ENCODE results near the gene BNIP1.

DNA sequence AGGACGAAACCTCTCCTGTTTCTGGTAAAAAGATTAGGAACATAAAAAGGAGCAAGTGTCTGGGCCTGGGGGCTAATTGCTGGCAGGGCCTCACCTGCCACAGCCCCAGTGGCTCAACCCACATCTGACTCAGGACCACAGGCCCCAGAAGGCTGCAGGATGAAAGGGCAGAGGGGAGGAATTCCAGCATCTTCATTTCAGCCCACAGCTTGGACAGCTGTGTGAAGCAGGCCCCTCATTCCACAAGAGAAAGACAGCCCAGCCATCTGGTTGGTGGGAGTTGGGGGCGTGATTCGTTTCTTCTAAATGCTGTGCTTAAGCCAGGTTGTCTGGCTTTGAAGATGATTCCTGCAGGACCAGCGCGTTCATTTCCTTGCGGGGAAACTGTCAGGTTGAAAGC is 61.6 kb downstream of the BNIP1 start:
- TF ChIP-seq, protein P1, sequence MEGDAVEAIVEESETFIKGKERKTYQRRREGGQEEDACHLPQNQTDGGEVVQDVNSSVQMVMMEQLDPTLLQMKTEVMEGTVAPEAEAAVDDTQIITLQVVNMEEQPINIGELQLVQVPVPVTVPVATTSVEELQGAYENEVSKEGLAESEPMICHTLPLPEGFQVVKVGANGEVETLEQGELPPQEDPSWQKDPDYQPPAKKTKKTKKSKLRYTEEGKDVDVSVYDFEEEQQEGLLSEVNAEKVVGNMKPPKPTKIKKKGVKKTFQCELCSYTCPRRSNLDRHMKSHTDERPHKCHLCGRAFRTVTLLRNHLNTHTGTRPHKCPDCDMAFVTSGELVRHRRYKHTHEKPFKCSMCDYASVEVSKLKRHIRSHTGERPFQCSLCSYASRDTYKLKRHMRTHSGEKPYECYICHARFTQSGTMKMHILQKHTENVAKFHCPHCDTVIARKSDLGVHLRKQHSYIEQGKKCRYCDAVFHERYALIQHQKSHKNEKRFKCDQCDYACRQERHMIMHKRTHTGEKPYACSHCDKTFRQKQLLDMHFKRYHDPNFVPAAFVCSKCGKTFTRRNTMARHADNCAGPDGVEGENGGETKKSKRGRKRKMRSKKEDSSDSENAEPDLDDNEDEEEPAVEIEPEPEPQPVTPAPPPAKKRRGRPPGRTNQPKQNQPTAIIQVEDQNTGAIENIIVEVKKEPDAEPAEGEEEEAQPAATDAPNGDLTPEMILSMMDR (IDR thresholded peaks at IDR 0.05) = no peak
- no peak for TF ChIP-seq POLR2A (IDR thresholded peaks at IDR 0.05)
